Astrocyte of the cerebellum (primary cell): ENCODE measurements around the gene VSX1.

Source experiments
- DNase-seq: peaks from one replicate; pipeline ENCODE4 v3.0.0-alpha.2; 2011; ENCODE audit warnings: low read depth
- H3K4me3 ChIP-seq: 2 replicates; pipeline ENCODE4 v1.5.1; 2011; ENCODE audit warnings: mild to moderate bottlenecking, low read depth, low read length, moderate library complexity
- CTCF ChIP-seq: IDR thresholded peaks from 2 replicates; pipeline ENCODE4 v1.5.1; 2012; ENCODE audit warnings: low read length, low read depth, moderate library complexity, mild to moderate bottlenecking; ENCODE audit errors: missing control alignments
- in situ Hi-C: cut with HindIII; loops from 2 replicates; pipeline ENCODE4 v1.10.0; 2017; ENCODE audit warnings: low sequenced_read_pairs

Gene VSX1

GRCh38 chr20:25030649-25031207, 51.2 kb downstream of the VSX1 start:
- no peak for DNase-seq
- TF ChIP-seq CTCF: no peak
- in situ Hi-C loops: no loop called here
- no peak overlapping the region for H3K4me3 ChIP-seq

GRCh38 chr20:25030007-25030648, 51.8 kb downstream of the VSX1 start:
- in situ Hi-C loops: no loop called here
- TF ChIP-seq CTCF: no peak

GRCh38 chr20:25025986-25026605, 55.8 kb downstream of the VSX1 start:
- no peak for TF ChIP-seq CTCF
- no peak overlapping the region for H3K4me3 ChIP-seq
- no peak for DNase-seq
- in situ Hi-C loops: no loop called here

More at GRCh38 chr20:25030007-25030648, 51.8 kb downstream of the VSX1 start:
- no peak overlapping the region for H3K4me3 ChIP-seq
- no peak for DNase-seq
